ENCODE measurements around the gene PDK2. TPM values are rescaled to one million over a fixed set of nuclear protein-coding genes. Genes with fewer than 3 reads are reported as not detected.
"Not testable (repeated sequence)": the region's sequence is repeated elsewhere in the genome, so short reads cannot be mapped to it uniquely, and the experiment has no call there.

Gene PDK2
- polyA plus RNA-seq, 4 donors = 112 to 131 (median 117) TPM

DNA sequence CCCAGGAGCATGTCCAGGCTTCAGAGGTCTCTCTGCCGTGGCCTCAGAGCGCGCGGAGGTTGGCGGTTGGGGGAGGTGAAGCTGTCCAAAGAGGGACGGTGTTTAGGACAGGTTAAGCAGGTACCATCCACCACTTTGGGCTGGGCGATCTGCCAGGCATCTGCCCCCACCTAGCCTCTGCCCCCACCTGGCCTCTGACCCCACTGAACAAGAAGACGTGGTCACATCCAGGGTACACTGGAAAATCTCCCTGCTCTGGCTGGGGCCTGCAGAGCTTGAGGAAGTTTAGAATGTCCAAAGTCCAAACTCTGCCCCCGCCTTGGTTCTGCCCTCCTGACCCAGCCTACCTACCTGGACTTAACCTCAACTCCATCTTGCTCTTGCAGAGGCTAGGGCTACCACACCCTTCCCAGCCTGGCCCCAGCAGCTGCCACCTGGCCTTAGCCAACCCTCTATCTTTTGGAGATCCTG is 37.6 kb upstream of the PDK2 start:
- DNase-seq (ENCODE audit: low read depth in 4 of 4, low spot score in 2 of 4) = no peak

DNA sequence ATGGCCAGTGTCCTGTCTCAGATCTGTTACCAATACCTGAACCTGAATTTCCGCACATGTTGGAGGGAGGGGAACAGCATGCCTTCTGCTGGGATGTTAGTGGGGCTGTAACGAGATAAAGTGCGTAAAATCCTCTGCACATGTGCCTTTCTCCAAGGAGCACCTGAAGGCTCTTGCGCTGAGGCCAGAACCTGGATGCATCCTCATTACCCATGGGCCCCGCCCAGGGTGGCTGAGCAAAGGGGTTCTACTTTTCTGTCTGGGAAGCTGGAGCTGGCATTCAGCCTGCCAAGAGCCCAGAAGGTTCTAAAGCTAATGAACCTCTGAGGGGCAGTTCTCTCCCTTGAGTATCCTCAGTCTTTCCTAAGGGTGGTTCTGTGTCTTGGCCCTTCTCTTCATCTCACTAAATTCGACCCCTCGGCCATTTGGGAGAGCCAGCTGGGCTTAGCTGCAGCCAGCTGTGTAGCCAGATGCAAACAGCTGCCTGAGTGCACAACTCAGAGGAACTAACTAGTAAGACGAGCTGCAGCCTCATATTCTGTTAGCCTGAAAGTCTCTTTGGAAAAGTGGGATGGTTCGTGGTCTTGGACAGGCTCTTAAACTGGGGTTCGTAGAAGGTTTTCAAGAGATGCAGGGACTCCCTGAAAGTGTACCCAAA is 36.7 kb upstream of the PDK2 start:
- no peak for DNase-seq (ENCODE audit: low read depth in 4 of 4, low spot score in 2 of 4)

DNA sequence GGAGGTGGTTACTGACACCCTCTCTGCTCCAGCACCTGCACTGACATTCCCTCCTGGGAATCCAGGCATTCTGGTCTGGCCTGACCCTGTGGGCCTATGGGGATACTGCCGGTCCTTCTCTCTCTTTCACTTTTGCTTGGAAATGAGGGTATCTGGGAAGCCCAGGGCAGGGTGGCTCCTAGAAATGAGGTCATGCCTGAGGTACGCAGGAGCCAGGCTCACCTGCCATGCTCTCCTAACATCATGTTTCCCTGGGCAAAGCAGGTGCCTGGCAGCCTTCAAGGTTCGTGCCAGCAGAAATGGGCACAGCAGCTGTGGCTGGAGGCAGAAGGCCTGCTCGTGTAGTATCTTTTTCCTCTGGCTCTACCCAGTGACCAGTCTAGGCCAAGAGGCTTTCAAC is 35.9 kb upstream of the PDK2 start:
- no peak for DNase-seq (ENCODE audit: low read depth in 4 of 4, low spot score in 2 of 4)

DNA sequence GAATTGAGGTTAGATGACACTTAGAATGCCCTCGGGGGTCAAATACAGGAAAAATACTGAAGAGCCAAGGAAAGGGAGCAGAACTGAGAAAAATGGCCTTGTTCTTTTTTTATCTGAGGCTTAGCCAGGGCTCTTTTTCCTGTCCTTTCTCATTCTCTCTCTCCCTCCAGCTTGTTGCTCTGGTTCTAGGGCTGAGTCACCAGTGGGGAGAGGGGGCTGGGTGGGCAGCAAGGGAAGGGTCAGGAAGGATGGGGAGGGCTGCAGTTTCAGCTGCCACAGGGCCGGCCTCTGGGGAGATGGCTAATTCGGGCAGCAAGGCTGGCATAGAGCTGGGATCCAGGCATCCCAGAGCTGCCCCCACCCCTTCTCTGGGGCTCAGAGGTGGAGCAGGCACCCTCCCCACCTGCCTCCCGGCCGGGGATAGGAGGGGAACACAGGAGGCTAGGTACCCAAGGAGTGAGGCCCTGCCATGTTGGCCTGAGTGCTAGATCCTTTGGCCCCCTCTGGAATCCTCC is 35.3 kb upstream of the PDK2 start:
- no peak for DNase-seq (ENCODE audit: low read depth in 4 of 4, low spot score in 2 of 4)

DNA sequence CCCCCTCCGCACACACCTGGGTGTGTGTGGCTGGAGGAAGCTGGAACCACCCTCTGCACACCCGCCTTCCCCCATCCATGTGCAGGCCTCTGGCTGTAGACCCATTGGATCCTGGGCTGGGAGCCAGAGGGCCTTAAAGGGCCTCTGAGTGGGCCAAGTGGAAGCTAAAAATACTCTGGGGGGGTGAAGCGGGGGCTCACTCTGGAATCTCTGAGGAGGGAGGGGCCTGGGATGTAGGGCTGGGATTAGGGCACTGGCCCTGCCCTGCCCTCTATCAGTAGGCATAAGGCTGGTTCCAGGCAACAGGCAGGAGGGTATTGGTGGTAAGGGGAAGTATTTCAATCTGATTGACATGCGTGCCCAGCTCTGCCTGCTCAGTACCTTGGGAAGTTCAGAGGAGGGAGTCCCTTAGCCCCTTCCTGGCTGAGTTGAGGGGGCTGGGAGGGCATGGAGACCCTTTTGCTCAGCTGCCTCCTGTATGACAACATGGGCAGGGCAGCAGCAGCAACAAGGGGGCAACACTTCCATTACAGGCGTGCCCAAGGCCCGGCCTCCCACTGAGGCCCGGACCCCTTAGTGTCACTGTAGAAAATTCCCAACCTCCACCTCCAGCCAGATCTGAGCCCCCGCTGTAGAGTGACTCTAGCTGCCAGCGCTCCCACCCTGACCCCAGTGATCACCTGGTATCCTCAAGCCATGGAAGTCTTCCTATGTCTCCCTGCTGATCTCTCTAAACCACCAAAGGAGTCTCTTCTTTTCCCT is 34.0 kb upstream of the PDK2 start:
- DNase-seq (ENCODE audit: low read depth in 4 of 4, low spot score in 2 of 4) = no peak

DNA sequence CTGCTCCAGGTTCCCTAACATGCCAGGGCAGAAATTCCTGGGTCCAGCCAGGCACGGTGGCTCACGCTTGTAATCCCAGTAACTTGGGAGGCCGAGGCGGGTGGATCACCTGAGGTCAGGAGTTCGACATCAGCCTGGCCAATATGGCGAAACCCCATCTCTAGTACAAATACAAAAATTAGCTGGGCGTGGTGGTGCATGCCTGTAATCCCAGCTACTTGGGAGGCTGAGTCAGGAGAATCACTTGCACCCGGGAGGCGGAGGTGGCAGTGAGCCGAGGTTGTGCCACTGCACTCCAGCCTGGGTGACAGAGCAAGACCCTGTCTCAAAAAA is 33.5 kb upstream of the PDK2 start:
- DNase-seq (ENCODE audit: low read depth in 4 of 4, low spot score in 2 of 4) = not testable (repeated sequence)

DNA sequence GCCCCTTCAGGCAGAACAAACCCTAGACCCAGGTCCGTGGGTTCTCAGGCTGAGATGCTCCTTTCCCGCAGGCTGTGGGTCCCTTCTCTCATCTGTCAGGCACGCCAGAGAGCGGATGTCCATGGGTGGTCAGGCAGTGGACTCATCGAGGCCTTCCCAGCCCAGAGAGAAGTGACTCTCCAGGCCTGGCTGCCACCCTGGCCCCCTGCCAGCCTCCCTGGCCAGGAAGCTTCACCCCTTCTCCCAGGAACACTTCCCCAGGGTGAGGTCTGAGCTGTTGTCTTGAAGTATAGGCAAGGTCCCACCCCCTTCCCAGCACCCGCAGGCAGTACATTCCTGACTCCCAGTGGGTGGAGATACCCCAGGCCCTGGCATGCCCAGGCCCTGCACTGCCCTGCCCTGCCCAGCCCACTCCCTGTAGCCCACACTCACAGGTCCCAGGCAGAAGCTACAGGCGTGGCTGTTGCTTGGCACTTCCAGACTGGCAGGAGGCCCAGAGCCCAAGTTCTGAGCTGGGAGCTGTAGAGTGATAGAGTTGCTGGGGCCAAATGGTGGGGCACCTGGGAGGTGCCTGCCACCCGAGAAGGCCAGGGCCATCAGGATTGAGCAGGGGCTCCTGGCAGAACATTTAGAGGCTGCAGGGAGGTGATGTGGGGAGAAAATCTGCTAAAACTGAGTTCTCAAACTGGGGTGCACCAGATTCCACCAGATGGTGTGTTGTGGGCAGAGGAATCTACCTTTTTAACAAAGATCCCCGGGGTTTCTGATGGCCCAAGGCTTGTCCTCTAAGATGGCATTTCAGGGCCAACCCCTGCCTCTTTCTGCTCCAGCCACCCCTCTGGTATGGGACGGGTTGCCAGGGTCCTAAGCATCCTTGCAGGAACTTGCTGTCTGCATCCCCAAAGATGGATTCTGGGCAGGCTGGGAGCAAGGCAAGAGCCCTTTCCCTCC is 32.6 kb upstream of the PDK2 start:
- no peak for DNase-seq (ENCODE audit: low read depth in 4 of 4, low spot score in 2 of 4)

DNA sequence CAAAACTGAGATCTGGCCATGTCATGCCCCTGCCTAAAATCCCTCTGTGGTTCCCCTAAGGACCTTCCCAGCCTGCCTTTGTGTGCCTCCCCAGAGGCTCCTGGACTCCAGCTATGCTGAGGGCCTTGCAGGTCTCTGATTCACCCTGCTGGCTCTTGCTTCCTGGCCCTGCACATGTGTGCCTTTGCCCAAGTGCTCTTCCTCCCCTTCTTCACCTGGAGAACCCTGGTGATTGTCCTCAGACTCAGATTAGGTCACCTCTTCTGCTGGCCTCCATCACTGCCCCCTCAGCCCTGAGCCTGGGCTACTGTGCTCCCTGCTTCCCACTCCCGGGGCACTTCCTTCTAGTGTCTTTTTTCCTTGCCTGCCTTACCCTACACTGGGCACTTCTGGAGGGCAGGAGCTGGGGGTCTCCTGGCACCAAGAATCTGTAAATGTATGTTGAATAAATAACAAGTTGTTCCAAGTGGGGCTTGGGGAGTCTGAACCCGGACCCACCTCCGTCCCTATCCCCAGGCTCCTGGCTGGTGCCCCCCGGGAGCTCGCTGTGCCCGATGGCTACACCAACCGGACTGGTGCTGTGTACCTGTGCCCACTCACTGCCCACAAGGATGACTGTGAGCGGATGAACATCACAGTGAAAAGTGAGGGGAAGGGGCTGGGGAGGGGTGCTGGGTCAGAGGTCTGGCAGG is 31.4 kb upstream of the PDK2 start:
- DNase-seq (ENCODE audit: low read depth in 4 of 4, low spot score in 2 of 4) = no peak

DNA sequence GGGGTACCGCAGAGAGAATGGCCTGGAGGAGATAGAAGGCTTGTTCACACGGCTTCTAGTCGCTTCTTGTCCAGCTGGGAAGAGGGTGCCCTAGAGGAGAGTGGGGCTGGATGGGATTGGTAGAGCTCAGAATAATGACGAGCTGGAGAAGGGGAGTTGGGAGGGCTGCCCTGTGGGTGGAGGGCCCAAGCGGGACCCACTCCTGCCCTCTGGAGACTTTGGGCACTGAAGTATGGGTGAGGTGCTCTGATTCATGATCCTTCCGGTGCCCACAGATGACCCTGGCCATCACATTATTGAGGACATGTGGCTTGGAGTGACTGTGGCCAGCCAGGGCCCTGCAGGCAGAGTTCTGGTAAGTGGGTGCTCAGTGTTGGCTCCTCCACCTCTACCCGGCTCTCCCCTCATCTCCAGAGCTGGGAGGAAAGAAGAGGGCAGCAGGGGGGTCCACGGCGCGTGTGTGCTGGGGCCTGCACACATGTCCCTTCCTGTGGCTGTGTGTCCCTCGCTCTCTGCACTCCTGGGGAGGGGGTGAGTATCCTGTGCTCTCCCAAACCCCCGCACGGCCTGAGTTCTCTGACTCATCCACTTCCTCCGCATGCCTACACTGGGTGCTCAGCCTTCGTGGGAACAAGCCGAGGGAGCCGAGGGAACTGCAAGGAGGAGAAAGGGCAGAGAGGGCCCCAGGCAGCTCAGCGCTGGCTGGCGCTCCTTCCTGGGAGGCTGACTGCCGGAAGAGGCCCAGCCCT is 30.7 kb upstream of the PDK2 start:
- DNase-seq (ENCODE audit: low read depth in 4 of 4, low spot score in 2 of 4) = no peak

DNA sequence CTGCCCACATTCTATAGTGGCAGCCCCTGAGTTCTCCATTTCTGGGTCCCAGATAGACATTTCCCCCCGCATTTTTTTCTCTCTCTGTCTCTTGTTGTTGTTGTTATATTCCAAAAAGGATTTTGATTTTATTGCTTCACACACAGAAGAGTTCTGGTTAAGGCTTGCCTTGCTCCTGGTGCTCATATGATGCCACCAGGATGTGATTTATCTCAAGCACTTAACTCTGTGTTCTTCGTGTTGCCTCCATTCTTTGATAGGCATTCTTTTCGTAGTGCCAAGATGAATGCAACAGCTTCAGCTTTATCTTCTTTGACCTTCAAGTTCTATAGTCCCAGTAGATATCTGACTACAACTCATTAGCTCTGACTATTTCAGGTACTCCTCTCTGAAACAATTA is 30.1 kb upstream of the PDK2 start:
- no peak for DNase-seq (ENCODE audit: low read depth in 4 of 4, low spot score in 2 of 4)

DNA sequence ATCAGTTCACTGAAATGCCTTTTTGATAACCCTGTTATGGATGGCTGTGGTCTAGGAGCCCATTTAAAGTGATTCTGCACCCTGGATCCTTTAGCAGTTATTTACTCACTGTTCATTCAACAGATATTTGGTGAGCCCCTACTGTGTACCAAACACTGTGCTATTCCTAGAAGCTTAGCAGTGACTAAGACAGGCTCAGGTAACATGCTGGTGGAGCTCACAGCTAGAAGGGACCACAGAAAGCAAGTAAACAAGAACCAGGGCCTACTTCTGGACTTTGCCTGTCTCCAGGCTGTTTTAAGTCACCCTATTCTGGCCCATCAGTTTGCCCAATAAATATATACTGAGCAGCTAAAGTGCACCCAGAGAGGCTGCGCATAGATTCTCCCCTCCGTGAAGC is 28.2 kb upstream of the PDK2 start:
- no peak for DNase-seq (ENCODE audit: low read depth in 4 of 4, low spot score in 2 of 4)

DNA sequence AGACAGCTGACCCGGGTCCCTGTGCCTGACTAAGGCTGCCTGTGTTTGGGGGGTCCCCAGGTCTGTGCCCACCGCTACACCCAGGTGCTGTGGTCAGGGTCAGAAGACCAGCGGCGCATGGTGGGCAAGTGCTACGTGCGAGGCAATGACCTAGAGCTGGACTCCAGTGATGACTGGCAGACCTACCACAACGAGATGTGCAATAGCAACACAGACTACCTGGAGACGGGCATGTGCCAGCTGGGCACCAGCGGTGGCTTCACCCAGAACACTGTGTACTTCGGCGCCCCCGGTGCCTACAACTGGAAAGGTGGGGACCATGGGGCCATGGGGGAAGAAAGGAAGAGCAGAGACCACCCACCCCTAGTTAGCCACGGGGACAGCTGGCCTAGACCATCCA is 27.2 kb upstream of the PDK2 start:
- DNase-seq (ENCODE audit: low read depth in 4 of 4, low spot score in 2 of 4) = no peak

DNA sequence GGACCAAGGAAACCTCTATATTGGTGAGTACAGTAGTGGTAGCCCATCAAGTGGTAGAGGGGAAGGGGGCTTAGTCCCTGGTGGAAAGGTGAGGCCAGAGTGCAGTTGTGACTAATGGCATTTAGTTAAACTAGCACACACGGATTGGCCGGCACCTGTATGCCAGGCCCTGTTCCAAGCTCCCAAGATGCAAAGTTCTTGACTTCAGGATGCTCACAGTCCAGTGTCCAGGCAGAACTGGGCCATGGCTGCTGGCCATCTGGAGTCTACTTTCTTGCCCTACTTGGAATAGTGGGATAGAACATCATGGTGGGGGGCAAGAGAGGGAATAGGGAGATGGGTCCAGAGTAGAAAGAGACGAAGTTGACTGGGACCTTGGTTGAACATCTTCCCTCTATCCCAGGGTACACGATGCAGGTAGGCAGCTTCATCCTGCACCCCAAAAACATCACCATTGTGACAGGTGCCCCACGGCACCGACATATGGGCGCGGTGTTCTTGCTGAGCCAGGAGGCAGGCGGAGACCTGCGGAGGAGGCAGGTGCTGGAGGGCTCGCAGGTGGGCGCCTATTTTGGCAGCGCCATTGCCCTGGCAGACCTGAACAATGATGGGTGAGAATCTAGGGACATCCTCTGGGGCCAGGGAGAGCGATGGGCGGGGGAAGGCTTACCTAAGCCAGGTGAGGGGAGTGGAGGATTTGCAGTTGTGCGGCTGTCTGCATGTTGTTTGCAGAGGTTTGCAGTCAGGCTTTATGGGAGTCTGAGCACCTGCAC is 24.1 kb upstream of the PDK2 start:
- DNase-seq (ENCODE audit: low read depth in 4 of 4, low spot score in 2 of 4) = no peak

DNA sequence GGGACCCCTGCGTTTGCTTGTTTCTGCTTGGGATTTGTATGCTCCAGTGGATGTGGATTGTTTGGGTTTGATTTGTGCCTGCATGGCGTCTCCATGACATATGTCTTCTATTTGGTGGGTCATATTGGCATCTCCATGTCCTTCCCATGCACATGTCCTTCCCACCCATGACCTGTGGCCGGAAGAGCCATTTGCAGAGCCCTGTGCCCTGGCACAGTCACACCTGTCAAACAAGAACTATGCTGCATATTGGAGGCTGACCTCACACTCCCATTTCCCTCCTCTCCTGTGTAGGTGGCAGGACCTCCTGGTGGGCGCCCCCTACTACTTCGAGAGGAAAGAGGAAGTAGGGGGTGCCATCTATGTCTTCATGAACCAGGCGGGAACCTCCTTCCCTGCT is 23.5 kb upstream of the PDK2 start:
- DNase-seq (ENCODE audit: low read depth in 4 of 4, low spot score in 2 of 4) = no peak

DNA sequence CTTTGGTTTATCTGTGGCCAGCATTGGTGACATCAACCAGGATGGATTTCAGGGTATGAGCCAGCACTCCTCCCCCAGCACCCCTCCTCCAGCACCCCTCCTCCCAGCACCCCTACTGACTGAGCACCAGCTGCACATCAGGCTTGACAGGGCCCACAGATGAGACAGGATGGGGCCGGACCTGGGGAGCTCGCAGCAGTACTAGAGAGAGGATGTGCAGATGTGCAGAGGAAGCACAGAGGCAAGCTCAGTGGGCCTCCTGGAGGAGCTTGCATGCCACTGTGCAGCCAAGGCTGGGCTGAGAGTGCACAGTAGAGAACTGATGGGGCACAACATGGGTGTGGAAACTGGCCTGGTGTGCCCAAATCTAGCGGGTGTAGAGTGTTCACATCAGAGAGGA is 23.0 kb upstream of the PDK2 start:
- no peak for DNase-seq (ENCODE audit: low read depth in 4 of 4, low spot score in 2 of 4)

DNA sequence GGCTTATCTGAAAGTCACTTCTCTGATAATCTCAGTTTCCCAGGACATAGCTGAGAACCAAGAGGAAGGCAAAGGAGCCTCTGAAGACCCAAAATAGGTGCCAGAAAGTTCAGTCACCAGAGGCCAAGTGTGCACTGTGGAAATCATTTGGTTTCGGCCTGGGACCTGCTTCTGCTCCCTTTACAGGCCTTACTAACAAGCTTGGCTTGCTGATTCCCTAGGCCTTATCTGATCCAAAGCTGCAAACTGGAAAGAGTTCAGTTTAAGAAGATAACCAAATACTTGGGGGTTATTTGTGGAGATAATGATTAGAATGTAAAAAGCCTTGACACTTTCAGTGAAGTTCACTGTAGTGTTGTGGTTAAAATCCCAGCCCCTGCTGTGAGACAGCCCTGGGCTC is 22.2 kb upstream of the PDK2 start:
- no peak for DNase-seq (ENCODE audit: low read depth in 4 of 4, low spot score in 2 of 4)

DNA sequence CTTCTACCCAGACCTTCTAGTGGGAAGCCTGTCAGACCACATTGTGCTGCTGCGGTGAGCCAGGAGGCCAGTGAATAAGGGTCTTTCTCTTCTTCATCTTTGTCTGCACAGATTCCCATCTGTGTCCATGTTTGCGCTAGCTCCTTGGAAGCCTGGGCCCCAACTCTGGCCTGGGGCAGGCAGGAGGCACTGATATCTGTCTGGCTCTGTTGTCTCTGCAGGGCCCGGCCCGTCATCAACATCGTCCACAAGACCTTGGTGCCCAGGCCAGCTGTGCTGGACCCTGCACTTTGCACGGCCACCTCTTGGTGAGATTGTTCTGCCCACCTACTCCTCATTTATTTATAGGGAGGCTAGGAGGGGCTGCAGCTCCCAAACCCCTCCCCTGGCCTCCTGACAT is 20.9 kb upstream of the PDK2 start:
- DNase-seq (ENCODE audit: low read depth in 4 of 4, low spot score in 2 of 4) = no peak

DNA sequence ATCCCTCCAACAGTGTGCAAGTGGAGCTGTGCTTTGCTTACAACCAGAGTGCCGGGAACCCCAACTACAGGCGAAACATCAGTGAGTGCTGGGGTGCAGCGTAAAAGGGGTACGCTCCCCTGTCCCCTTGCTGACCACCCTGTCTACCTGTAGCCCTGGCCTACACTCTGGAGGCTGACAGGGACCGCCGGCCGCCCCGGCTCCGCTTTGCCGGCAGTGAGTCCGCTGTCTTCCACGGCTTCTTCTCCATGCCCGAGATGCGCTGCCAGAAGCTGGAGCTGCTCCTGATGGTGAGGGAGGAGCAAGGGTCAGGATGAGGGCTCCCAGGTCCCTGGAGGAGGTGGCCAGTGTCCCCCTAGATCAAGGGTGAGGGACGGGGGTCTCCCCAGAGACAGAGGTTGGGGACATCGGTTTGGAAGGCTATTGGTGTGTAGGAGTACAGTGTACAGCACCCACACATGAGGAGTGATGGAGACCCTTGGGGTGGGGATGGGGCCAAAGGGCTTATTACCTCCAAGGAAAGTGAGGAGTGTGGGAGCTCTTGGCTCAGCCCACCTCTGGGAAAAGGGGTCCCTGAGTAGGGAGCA is 19.6 kb upstream of the PDK2 start:
- no peak for DNase-seq (ENCODE audit: low read depth in 4 of 4, low spot score in 2 of 4)

DNA sequence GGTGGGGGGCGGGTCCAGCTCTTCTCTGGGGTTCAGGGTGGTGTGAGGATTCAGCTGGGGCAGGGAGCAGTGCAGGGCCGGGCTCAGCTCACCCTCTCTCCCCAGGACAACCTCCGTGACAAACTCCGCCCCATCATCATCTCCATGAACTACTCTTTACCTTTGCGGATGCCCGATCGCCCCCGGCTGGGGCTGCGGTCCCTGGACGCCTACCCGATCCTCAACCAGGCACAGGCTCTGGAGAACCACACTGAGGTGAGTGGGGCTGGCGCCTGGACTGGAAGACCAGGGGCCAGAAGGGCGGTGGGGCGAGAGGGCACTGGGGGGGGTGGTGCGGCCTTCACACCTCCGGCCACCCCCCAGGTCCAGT is 18.9 kb upstream of the PDK2 start:
- no peak for DNase-seq (ENCODE audit: low read depth in 4 of 4, low spot score in 2 of 4)
